ENCODE measurements around the gene TNFSF18.

TNFSF18 gene

GRCh38 chr1:173015629-173016028 is 35.1 kb downstream of the TNFSF18 start:
- no peak for TF ChIP-seq CTCF (IDR thresholded peaks at IDR 0.05; ENCODE audit: extremely low read depth, missing control alignments)

GRCh38 chr1:173014160-173014559 is 36.6 kb downstream of the TNFSF18 start:
- no peak for TF ChIP-seq CTCF (IDR thresholded peaks at IDR 0.05; ENCODE audit: extremely low read depth, missing control alignments)
- no peak for DNase-seq (ENCODE audit: low spot score)

More at GRCh38 chr1:173015629-173016028, 35.1 kb downstream of the TNFSF18 start:
- DNase-seq (ENCODE audit: low spot score): no peak

GRCh38 chr1:173012126-173012525 is 38.6 kb downstream of the TNFSF18 start:
- TF ChIP-seq CTCF (IDR thresholded peaks at IDR 0.05; ENCODE audit: extremely low read depth, missing control alignments): no peak
- DNase-seq (ENCODE audit: low spot score): no peak

- no peak for DNase-seq (ENCODE audit: low spot score)
- TF ChIP-seq CTCF (IDR thresholded peaks at IDR 0.05; ENCODE audit: extremely low read depth, missing control alignments): no peak
Observed at GRCh38 chr1:173009597-173009996, 41.1 kb downstream of the TNFSF18 start.

- TF ChIP-seq CTCF (IDR thresholded peaks at IDR 0.05; ENCODE audit: extremely low read depth, missing control alignments): no peak
- DNase-seq (ENCODE audit: low spot score): no peak
Observed at GRCh38 chr1:173005196-173005864, 45.4 kb downstream of the TNFSF18 start.

- no peak for DNase-seq (ENCODE audit: low spot score)
- no peak for TF ChIP-seq CTCF (IDR thresholded peaks at IDR 0.05; ENCODE audit: extremely low read depth, missing control alignments)
Observed at GRCh38 chr1:173002891-173003838, 47.6 kb downstream of the TNFSF18 start.

GRCh38 chr1:172999349-172999748 is 51.4 kb downstream of the TNFSF18 start:
- no peak for DNase-seq (ENCODE audit: low spot score)
- no peak for TF ChIP-seq CTCF (IDR thresholded peaks at IDR 0.05; ENCODE audit: extremely low read depth, missing control alignments)
